Measurements from ENCODE around the gene LENG8.

DNA sequence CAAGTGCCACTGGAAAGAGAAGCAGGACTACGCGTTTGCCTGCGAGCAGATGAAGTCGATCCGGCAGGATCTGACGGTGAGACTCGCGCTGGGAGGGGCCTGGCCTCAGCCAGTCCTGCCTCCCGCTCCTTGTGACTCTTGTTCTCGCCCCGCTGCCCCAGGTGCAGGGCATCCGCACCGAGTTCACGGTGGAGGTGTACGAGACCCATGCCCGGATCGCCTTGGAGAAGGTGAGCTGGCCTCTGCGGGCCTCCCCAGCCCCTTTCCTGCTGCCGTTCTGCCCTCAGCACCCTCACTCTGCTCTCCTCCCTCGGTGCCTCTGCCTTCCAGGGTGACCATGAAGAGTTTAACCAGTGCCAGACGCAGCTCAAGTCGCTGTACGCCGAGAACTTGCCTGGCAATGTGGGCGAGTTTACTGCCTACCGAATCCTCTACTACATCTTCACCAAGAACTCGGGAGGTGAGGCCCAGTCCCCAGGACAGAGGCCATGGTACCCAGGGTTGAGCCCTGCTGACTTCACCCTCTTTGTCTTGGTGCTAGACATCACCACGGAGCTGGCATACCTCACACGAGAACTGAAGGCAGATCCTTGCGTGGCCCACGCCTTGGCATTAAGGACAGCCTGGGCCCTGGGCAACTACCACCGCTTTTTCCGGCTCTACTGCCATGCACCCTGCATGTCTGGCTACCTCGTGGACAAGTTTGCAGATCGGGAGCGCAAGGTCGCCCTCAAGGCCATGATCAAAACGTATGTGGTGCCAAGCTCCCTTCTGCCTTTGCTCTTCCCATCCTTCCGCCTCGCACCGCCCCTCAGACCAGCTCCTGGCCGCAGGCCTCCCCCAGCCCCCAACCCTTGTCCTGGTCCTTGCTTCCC, 9.0 kb downstream of the LENG8 start:
- TF ChIP-seq ZNF281 (CRISPR knock-in tag; IDR thresholded peaks at IDR 0.05; ENCODE audit: borderline replicate concordance) (no peak), HNRNPL (IDR thresholded peaks at IDR 0.05; ENCODE audit: low read depth, low read length) (no peak), EZH2 (conservative IDR thresholded peaks at IDR 0.05; ENCODE audit: low read depth, low read length) (no peak), NBN (conservative IDR thresholded peaks at IDR 0.05) (no peak), HOXD1 (CRISPR knock-in tag; IDR thresholded peaks at IDR 0.05) (no peak), CREB1 (IDR thresholded peaks at IDR 0.05) (no peak), CREB1 (CRISPR knock-in tag; IDR thresholded peaks at IDR 0.05) (no peak), NCOR1 (IDR thresholded peaks at IDR 0.05; ENCODE audit: borderline replicate concordance, low read length) (no peak), RFX5 (IDR thresholded peaks at IDR 0.05; ENCODE audit: low read depth, low read length) (no peak), GTF2F1 (IDR thresholded peaks at IDR 0.05; ENCODE audit: low read length) (no peak), ISX (CRISPR knock-in tag; conservative IDR thresholded peaks at IDR 0.05) (no peak), NR3C1 (CRISPR knock-in tag; IDR thresholded peaks at IDR 0.05) (no peak)

All from HepG2 (cell line).